NOMO-1 treated with dmso at 0.1 percent for 144 hours (cell line): ENCODE measurements around the gene LIN37.
"Not testable (repeated sequence)": the region's sequence is repeated elsewhere in the genome, so short reads cannot be mapped to it uniquely, and the experiment has no call there.

ENCODE experiments used
- DNase-seq: peaks from one replicate; lab custom pipeline; 2025; ENCODE audit not compliant: unreplicated experiment; lab: John Stamatoyannopoulos, UW

Gene LIN37

GRCh38 chr19:35719402-35720162 is 28.8 kb upstream of the LIN37 start:
- no peak for DNase-seq

- no peak for DNase-seq
Observed at GRCh38 chr19:35720163-35720524, 28.2 kb upstream of the LIN37 start.

- no peak for DNase-seq
Observed at GRCh38 chr19:35720648-35721047, 27.7 kb upstream of the LIN37 start.

GRCh38 chr19:35721374-35721773 is 27.0 kb upstream of the LIN37 start:
- no peak for DNase-seq

GRCh38 chr19:35722461-35722860 is 25.9 kb upstream of the LIN37 start:
- DNase-seq: no peak

- DNase-seq: no peak
Observed at GRCh38 chr19:35722897-35723296, 25.5 kb upstream of the LIN37 start.

- no peak for DNase-seq
Observed at GRCh38 chr19:35723671-35724070, 24.7 kb upstream of the LIN37 start.

- not testable (repeated sequence) for DNase-seq
Observed at GRCh38 chr19:35724132-35724531, 24.2 kb upstream of the LIN37 start.

GRCh38 chr19:35724560-35724959 is 23.8 kb upstream of the LIN37 start:
- no peak for DNase-seq

GRCh38 chr19:35725216-35725861 is 23.0 kb upstream of the LIN37 start:
- no peak for DNase-seq

GRCh38 chr19:35727053-35727955 is 21.1 kb upstream of the LIN37 start:
- DNase-seq: no peak

- DNase-seq: no peak
Observed at GRCh38 chr19:35727956-35728706, 20.2 kb upstream of the LIN37 start.

GRCh38 chr19:35729021-35729420 is 19.4 kb upstream of the LIN37 start:
- DNase-seq: no peak

- no peak for DNase-seq
Observed at GRCh38 chr19:35729763-35730162, 18.6 kb upstream of the LIN37 start.

- no peak for DNase-seq
Observed at GRCh38 chr19:35730326-35730725, 18.1 kb upstream of the LIN37 start.

- DNase-seq: no peak
Observed at GRCh38 chr19:35731353-35731752, 17.0 kb upstream of the LIN37 start.

- DNase-seq: no peak
Observed at GRCh38 chr19:35731779-35732405, 16.5 kb upstream of the LIN37 start.

- no peak for DNase-seq
Observed at GRCh38 chr19:35732540-35733179, 15.7 kb upstream of the LIN37 start.

- no peak for DNase-seq
Observed at GRCh38 chr19:35733180-35734125, 14.9 kb upstream of the LIN37 start.
